HepG2 (cell line): ENCODE measurements around the gene SLC29A3. TPM values are rescaled to one million over a fixed set of nuclear protein-coding genes. Genes with fewer than 3 reads are reported as not detected.

Experiments used
- ATAC-seq: fragments of 200-7000 bp; cut with Tn5 transposase; 3 replicates; pipeline ENCODE4 v1.9.1; 2020; ENCODE audit warnings: mild to moderate bottlenecking, moderate library complexity
- Bru-seq: library from RNA; stranded (reverse); fragments of 400-500 nt; gene quantifications from one replicate; lab custom pipeline; 2021; lab: Mats Ljungman, UMichigan
- BruChase-seq, 2 experiments: library from RNA; stranded (reverse); fragments of 400-500 nt; gene quantifications; one replicate each; lab custom pipeline; 2021; lab: Mats Ljungman, UMichigan
- BruUV-seq: library from RNA; stranded (reverse); fragments of 400-500 nt; replicated peaks from 2 replicates; lab custom pipeline; 2021; lab: Mats Ljungman, UMichigan
- CTCF ChIA-PET: fragments of 300-600 bp; formaldehyde crosslinking; extraction: SDS; loops from one replicate; lab custom pipeline; 2021; ENCODE audit warnings: low total read pairs, inconsistent platforms, low intra/inter-chr PET ratio; lab: Yijun Ruan, JAX
- POLR2A ChIA-PET: fragments of 350-600 bp; sonication (Branson Sonifier 250); formaldehyde crosslinking; loops from one replicate; lab custom pipeline; 2020; ENCODE audit warnings: antibody characterized with exemption, inconsistent platforms; lab: Yijun Ruan, JAX
- DNase-seq: peaks from one replicate; pipeline ENCODE4 v3.0.0-alpha.2; 2015; ENCODE audit warnings: low spot score
- FAIRE-seq: peaks from 3 replicates; lab custom pipeline; 2011; peaks lifted over from hg19 to GRCh38; lab: Jason Lieb, UNC
- H2AFZ ChIP-seq: one replicate; pipeline ENCODE4 v1.6.1; 2011; ENCODE audit warnings: low read length, inconsistent platforms
- H3K27ac ChIP-seq: fragments of 300-600 bp; 3 replicates; pipeline ENCODE4 v1.8.0; 2011; ENCODE audit warnings: mixed run types, mild to moderate bottlenecking, mixed read lengths, low read length, inconsistent platforms; ENCODE audit not compliant: insufficient read depth; ENCODE audit errors: extremely low read length
- H3K27me3 ChIP-seq, 2 experiments: fragments of 200-600 bp in 1 of 2; 2 replicates in 1 of 2; 3 replicates in 1 of 2; pipeline versions ENCODE4 v1.6.0 to v1.8.0; 2011; ENCODE audit warnings: low read length in 2 of 2, mild to moderate bottlenecking in 2 of 2, moderate library complexity in 2 of 2, inconsistent platforms in 1 of 2; ENCODE audit not compliant: insufficient read depth in 2 of 2, control insufficient read depth in 1 of 2
- H3K36me3 ChIP-seq, 2 experiments: fragments of 200-600 bp in 1 of 2; replicated peaks in 1 of 2; 2 replicates in 1 of 2; 3 replicates in 1 of 2; pipeline versions ENCODE4 v1.5.1 to v1.8.0; 2011; ENCODE audit warnings: low read length in 2 of 2, inconsistent platforms in 1 of 2; ENCODE audit not compliant: insufficient read depth in 2 of 2, control insufficient read depth in 1 of 2
- H3K4me1 ChIP-seq: 2 replicates; pipeline ENCODE4 v1.5.1; 2012; ENCODE audit warnings: low read length, inconsistent platforms; ENCODE audit not compliant: insufficient read depth
- H3K4me2 ChIP-seq: 2 replicates; pipeline ENCODE4 v1.6.0; 2011; ENCODE audit warnings: low read depth, low read length, inconsistent platforms
- H3K4me3 ChIP-seq, 3 experiments: fragments of 200-600 bp in 1 of 3; sonication (generic), shearing (Covaris generic) in 1 of 3; replicated peaks in 1 of 3; 2 replicates each; pipeline ENCODE4 v1.5.1; 2011 to 2016; ENCODE audit warnings: low read length in 3 of 3, inconsistent platforms in 2 of 3, low read depth in 2 of 3, mild to moderate bottlenecking in 2 of 3, control low read depth in 1 of 3, mixed read lengths in 1 of 3; ENCODE audit not compliant: insufficient read depth in 1 of 3
- H3K79me2 ChIP-seq: one replicate; pipeline ENCODE4 v1.6.1; 2011; ENCODE audit warnings: low read length, inconsistent platforms; ENCODE audit not compliant: insufficient read depth
- H3K9ac ChIP-seq: 2 replicates; pipeline ENCODE4 v1.6.0; 2011; ENCODE audit warnings: mild to moderate bottlenecking, low read depth, low read length, inconsistent platforms; ENCODE audit not compliant: insufficient read depth
- H3K9me3 ChIP-seq: 2 replicates; pipeline ENCODE4 v1.5.1; 2012; ENCODE audit warnings: mild to moderate bottlenecking, low read length
- H4K20me1 ChIP-seq: 2 replicates; pipeline ENCODE4 v1.6.0; 2011; ENCODE audit warnings: inconsistent platforms, mild to moderate bottlenecking, low read length, moderate library complexity; ENCODE audit not compliant: insufficient read depth
- ARID2 ChIP-seq: sonication (generic); formaldehyde crosslinking; IDR thresholded peaks from 2 replicates; pipeline ENCODE4 v1.8.1; 2022; ENCODE audit warnings: mild to moderate bottlenecking, missing genetic modification reagents, borderline replicate concordance
- ATAD3A ChIP-seq: sonication (generic); formaldehyde crosslinking; IDR thresholded peaks from 2 replicates; pipeline ENCODE4 v1.4.0; 2020; ENCODE audit warnings: missing genetic modification reagents
- FOXJ3 ChIP-seq: sonication (generic); formaldehyde crosslinking; IDR thresholded peaks from 2 replicates; pipeline ENCODE4 v1.4.0; 2020; ENCODE audit warnings: missing genetic modification reagents, mild to moderate bottlenecking, borderline replicate concordance
- HNRNPL ChIP-seq: fragments of 200-400 bp; formaldehyde crosslinking; IDR thresholded peaks from 2 replicates; pipeline ENCODE4 v1.6.1; 2017; ENCODE audit warnings: mild to moderate bottlenecking, low read depth, low read length
- KLF15 ChIP-seq: sonication (generic); formaldehyde crosslinking; IDR thresholded peaks from 2 replicates; pipeline ENCODE4 v1.8.1; 2023; ENCODE audit warnings: borderline replicate concordance, mild to moderate bottlenecking, inconsistent platforms, missing genetic modification reagents, mixed read lengths
- MAFG ChIP-seq: sonication (generic); formaldehyde crosslinking; IDR thresholded peaks from 2 replicates; pipeline ENCODE4 v1.5.1; 2020; ENCODE audit warnings: mild to moderate bottlenecking, missing genetic modification reagents
- PITX1 ChIP-seq: sonication (generic); formaldehyde crosslinking; IDR thresholded peaks from 2 replicates; pipeline ENCODE4 v1.5.1; 2020; ENCODE audit warnings: mild to moderate bottlenecking, missing genetic modification reagents
- POLR2G ChIP-seq: fragments of 200-400 bp; formaldehyde crosslinking; IDR thresholded peaks from 2 replicates; pipeline ENCODE4 v1.6.1; 2018; ENCODE audit warnings: mild to moderate bottlenecking, low read depth, low read length, moderate library complexity
- RCOR2 ChIP-seq: IDR thresholded peaks from 2 replicates; pipeline ENCODE4 v1.6.1; 2016; ENCODE audit warnings: missing biosample characterization, missing genetic modification reagents
- TBL1XR1 ChIP-seq: fragments of 150-350 bp; IDR thresholded peaks from 2 replicates; pipeline ENCODE4 v1.6.1; 2014; ENCODE audit warnings: borderline replicate concordance, low read length; ENCODE audit not compliant: partially characterized antibody
- TFE3 ChIP-seq: IDR thresholded peaks from 2 replicates; pipeline ENCODE4 v1.6.1; 2016
- ZKSCAN8 ChIP-seq: IDR thresholded peaks from 2 replicates; pipeline ENCODE4 v1.6.1; 2016; ENCODE audit warnings: borderline replicate concordance, missing genetic modification reagents, missing compliant biosample characterization
- ZNF614 ChIP-seq: IDR thresholded peaks from 2 replicates; pipeline ENCODE4 v1.6.1; 2018; ENCODE audit warnings: missing biosample characterization, missing genetic modification reagents, inconsistent platforms, borderline replicate concordance
- ZNF678 ChIP-seq: sonication (generic); formaldehyde crosslinking; IDR thresholded peaks from 2 replicates; pipeline ENCODE4 v1.4.0; 2020; ENCODE audit warnings: mild to moderate bottlenecking, missing genetic modification reagents
- ZNF782 ChIP-seq: sonication (generic); formaldehyde crosslinking; IDR thresholded peaks from 2 replicates; pipeline ENCODE4 v1.4.0; 2020; ENCODE audit warnings: missing genetic modification reagents, mild to moderate bottlenecking, borderline replicate concordance
- ZSCAN22 ChIP-seq: sonication (generic); formaldehyde crosslinking; IDR thresholded peaks from 2 replicates; pipeline ENCODE4 v1.4.0; 2020; ENCODE audit warnings: mild to moderate bottlenecking, missing genetic modification reagents
- WGBS: methylation state at CpG from one replicate; pipeline ENCODE4 v1.1.6; 2017; ENCODE audit warnings: low lambda C conversion rate; 5-methylcytosine and 5-hydroxymethylcytosine counted together
- in situ Hi-C: cut with HindIII; loops from 2 replicates; pipeline ENCODE4 v1.10.0; 2017; ENCODE audit warnings: low pct_unique_long_range_greater_than_20kb; ENCODE audit not compliant: extremely low pct_ligation_motif_present
- intact Hi-C: fragments of 100-400 bp; cut with micrococcal nuclease; formaldehyde crosslinking; loops from one replicate; pipeline ENCODE4 v1.10.0; 2022; ENCODE audit not compliant: unreplicated experiment
- long read RNA-seq, 2 experiments: library from RNA in 1 of 2; library from polyadenylated mRNA in 1 of 2; stranded (forward) in 1 of 2; unstranded in 1 of 2; transcript quantifications; one replicate each; pipeline ENCODE4 v2.0.0, GENCODE V29; 2019 to 2022
- polyA minus RNA-seq, 3 experiments: library from RNA; depleted of rRNA, polyadenylated mRNA; stranded (reverse); fragments of >200 nt; gene quantifications; 2 replicates each; pipeline ENCODE4 v1.2.3, GENCODE V29; 2011; ENCODE audit warnings: low replicate concordance in 1 of 3
- polyA plus RNA-seq, 8 experiments: library from polyadenylated mRNA; depleted of rRNA in 3 of 8; stranded (reverse) in 7 of 8; unstranded in 1 of 8; fragments of >200 nt; fragmentation: Illumina TruSeq in 4 of 8; extraction: Trizol in 4 of 8; gene quantifications; 2 replicates each; pipeline versions ENCODE4 v1.2.1 to v1.2.3, GENCODE V29; 2011 to 2016; ENCODE audit warnings: low read depth in 4 of 8, missing spikeins in 1 of 8, mixed read lengths in 1 of 8; ENCODE audit not compliant: insufficient read depth in 1 of 8
- total RNA-seq, 5 experiments: library from RNA; depleted of rRNA; stranded (reverse); fragments of >200 nt; fragmentation: Illumina TruSeq; extraction: Trizol; gene quantifications; 2 replicates each; pipeline ENCODE4 v1.2.3, GENCODE V29; 2016; ENCODE audit warnings: low read depth in 1 of 5

Gene SLC29A3
- total RNA-seq (2016; rRNA removed; fragmentation: Illumina TruSeq; extraction: Trizol) (5.3 and 8.6 TPM in 2 replicates), polyA plus RNA-seq (2011; rRNA removed) (11.8 and 14.4 TPM in 2 replicates), polyA minus RNA-seq (2011; rRNA and poly(A)+ RNA removed; ENCODE audit: low replicate concordance) (18.5 and 33.8 TPM in 2 replicates), Bru-seq, nascent RNA (percentile 62 among the genes with signal in this experiment), BruChase-seq, experiment 1, labeled RNA remaining after a 6-hour chase (percentile 49 among the genes with signal in this experiment), BruChase-seq, experiment 2, labeled RNA remaining after a 2-hour chase (percentile 55 among the genes with signal in this experiment)
- 3.3 and 4.1 TPM in 2 replicates for total RNA-seq (2016; cell fraction: cytosol; rRNA removed; fragmentation: Illumina TruSeq; extraction: Trizol; ENCODE audit: low read depth)
- total RNA-seq (2016; cell fraction: insoluble cytoplasmic fraction; rRNA removed; fragmentation: Illumina TruSeq; extraction: Trizol) = 5.0 and 9.4 TPM in 2 replicates
- total RNA-seq (2016; cell fraction: membrane; rRNA removed; fragmentation: Illumina TruSeq; extraction: Trizol) = 6.3 and 7.6 TPM in 2 replicates
- total RNA-seq (2016; cell fraction: nucleus; rRNA removed; fragmentation: Illumina TruSeq; extraction: Trizol) = 9.6 and 10.1 TPM in 2 replicates
- polyA plus RNA-seq (2011; cell fraction: cytosol; rRNA removed) = 11.4 and 13.2 TPM in 2 replicates
- 10.9 and 11.3 TPM in 2 replicates for polyA plus RNA-seq (2011; cell fraction: nucleus; rRNA removed)
- 13.5 and 17.5 TPM in 2 replicates for polyA plus RNA-seq (2012)
- 5.1 and 5.8 TPM in 2 replicates for polyA plus RNA-seq (2016; cell fraction: cytosol; fragmentation: Illumina TruSeq; extraction: Trizol; ENCODE audit: low read depth)
- 6.5 and 10.2 TPM in 2 replicates for polyA plus RNA-seq (2016; cell fraction: insoluble cytoplasmic fraction; fragmentation: Illumina TruSeq; extraction: Trizol; ENCODE audit: low read depth)
- polyA plus RNA-seq (2016; cell fraction: membrane; fragmentation: Illumina TruSeq; extraction: Trizol; ENCODE audit: low read depth) = 8.9 and 9.6 TPM in 2 replicates
- polyA plus RNA-seq (2016; cell fraction: nucleus; fragmentation: Illumina TruSeq; extraction: Trizol; ENCODE audit: insufficient read depth, low read depth) = 19.0 and 21.6 TPM in 2 replicates
- polyA minus RNA-seq (2011; cell fraction: cytosol; rRNA and poly(A)+ RNA removed) = 8.6 and 10.2 TPM in 2 replicates
- polyA minus RNA-seq (2011; cell fraction: nucleus; rRNA and poly(A)+ RNA removed) = 11.1 and 12.4 TPM in 2 replicates
- long read RNA-seq, experiment 1, transcript SLC29A3-205 (6 exons, 2,262 nt) = major isoform, 19 of 32 reads
- long read RNA-seq, experiment 1, partial matches to known transcripts = 6 of 32 reads
- long read RNA-seq, experiment 1, other reads (novel, unspliced or antisense) = 4 of 32 reads
- long read RNA-seq, experiment 2, transcript SLC29A3-205 (6 exons, 2,262 nt) = major isoform, 23 of 52 reads
- long read RNA-seq, experiment 2, transcript SLC29A3-211 (5 exons, 2,136 nt) = minor isoform, 5 of 52 reads
- long read RNA-seq, experiment 2, partial matches to known transcripts = 17 of 52 reads
- long read RNA-seq, experiment 2, other reads (novel, unspliced or antisense) = 6 of 52 reads

GRCh38 chr10:71319042-71319799, at the start of gene SLC29A3:
SLC29A3 (plus strand) TSS chr10:71319259; CDS start chr10:71319310, 51 bp downstream.
- ATAC-seq (peak; percentile 95), FAIRE-seq (peak; percentile 49), DNase-seq (peak; percentile 71)
- Histone ChIP-seq H3K36me3 (peaks cover 1 to 16% of the 10 kb centered on the region in 2 experiments; a peak in 4 of 5 replicates), H4K20me1 (no peaks in the 10 kb centered on the region), H2AFZ (no peak within 1 kb of the TSS), H3K4me3 (peak within 1 kb of the TSS; percentile 77 to 87 (median 82)), H3K4me1 (peaks cover 45% of the 10 kb centered on the region), H3K9me3 (no peaks in the 10 kb centered on the region), H3K4me2 (peak within 1 kb of the TSS; percentile 82), H3K9ac (peak within 1 kb of the TSS; percentile 78), H3K27me3 (peaks cover 0 to 12% of the 10 kb centered on the region in 2 experiments; a peak in 1 of 5 replicates), H3K27ac (peak within 1 kb of the TSS; percentile 67), H3K79me2 (peaks cover 3% of the 10 kb centered on the region)
- ChIA-PET POLR2A (interaction anchor here (0.5 to 6.3 kb wide), 17 partner anchors 17 to 532 kb away, joined by 3 to 210 read pairs (median 4); partner anchors contain the start of gene PSAP), CTCF (interaction anchor here (0.7 to 2.1 kb wide), 6 partner anchors 21 to 250 kb away, joined by 3 to 9 read pairs (median 6); no protein-coding TSS in a partner anchor)
- no TSS peak for BruUV-seq
- WGBS = 2% methylated on average over 11 of the region's 62 CpGs
- intact Hi-C loops = loop anchor here (1.0 to 10.0 kb wide), 5 partner anchors 15 to 286 kb away; no protein-coding TSS in a partner anchor
- in situ Hi-C loops = loop anchor here (5.0 to 10.0 kb wide), 3 partner anchors 58 to 296 kb away; no protein-coding TSS in a partner anchor
- TF ChIP-seq RCOR2 (CRISPR knock-in tag) (peak; percentile 93), ZNF614 (CRISPR knock-in tag) (no peak), TFE3 (no peak), ARID2 (no peak), HNRNPL (no peak), ZNF782 (CRISPR knock-in tag) (0 out of 2 replicates have a peak, but pooled peaks have one; percentile 29), ZSCAN22 (no peak), ATAD3A (CRISPR knock-in tag) (no peak), ZKSCAN8 (CRISPR knock-in tag) (no peak), TBL1XR1 (no peak), ZNF678 (CRISPR knock-in tag) (no peak), PITX1 (CRISPR knock-in tag) (peak; percentile 67), FOXJ3 (peak; percentile 26; the same call in 1 of the 2 replicates), MAFG (CRISPR knock-in tag) (no peak), KLF15 (no peak), POLR2G (peak; percentile 75)
